ENCODE data around the gene HEBP1. TPM values are rescaled to one million over a fixed set of nuclear protein-coding genes. Genes with fewer than 3 reads are reported as not detected.

The HEBP1 gene
- total RNA-seq, 3 donors from 2014 or later (not counting 1 experiment from before 2014, with no cell fraction given) = 10.8 to 13.5 (median 11.9) TPM

DNA sequence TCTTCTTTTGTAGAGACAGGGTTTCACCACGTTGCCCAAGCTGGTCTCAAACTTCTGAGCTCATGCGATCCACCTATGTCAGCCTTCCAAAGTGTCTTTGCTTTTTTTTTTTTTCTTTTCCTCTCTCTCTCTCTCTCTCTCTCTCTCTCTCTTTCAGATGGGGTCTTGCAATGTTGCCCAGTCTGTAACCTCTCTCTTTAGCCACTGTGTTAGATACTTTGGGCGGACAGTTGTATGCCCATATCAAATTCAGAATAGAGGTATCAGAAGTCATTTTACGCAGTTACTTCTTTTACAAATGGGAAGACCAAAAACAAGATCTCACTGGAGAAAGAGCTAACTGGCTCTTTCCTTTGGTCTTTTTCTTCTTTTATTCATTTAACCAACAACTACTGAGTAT is 6.7 kb downstream of the HEBP1 start:
- Mint-ChIP-seq H3K4me1 (peaks cover 12 to 23% of the 10 kb centered on the region in 2 donors), H3K27me3 (ENCODE audit: low read depth in 2 of 2) (no peaks in the 10 kb centered on the region), H3K27ac (peak overlapping the region in 1 of 2 donors; percentile 59), H3K9me3 (no peaks in the 10 kb centered on the region), H3K36me3 (no peaks in the 10 kb centered on the region), H3K4me3 (peak overlapping the region; percentile 52)
- intact Hi-C loops (cut with micrococcal nuclease) = no loop called here
- no peak for TF ChIP-seq CTCF (IDR thresholded peaks at IDR 0.05)
- Histone ChIP-seq H3K27ac (ENCODE audit: low read length) (no peak overlapping the region), H3K27me3 (ENCODE audit: control insufficient read depth, insufficient read depth, low read length) (no peaks in the 10 kb centered on the region), H3K4me1 (ENCODE audit: control insufficient read depth, insufficient read depth, low read length) (no peaks in the 10 kb centered on the region), H3K4me3 (ENCODE audit: low read length) (no peak overlapping the region), H3K9me3 (ENCODE audit: control insufficient read depth, insufficient read depth, low read length) (no peaks in the 10 kb centered on the region), H3K36me3 (ENCODE audit: control insufficient read depth, insufficient read depth, low read length) (no peaks in the 10 kb centered on the region)
- WGBS (ENCODE audit: insufficient coverage) = 97% methylated on average over 4 of the region's 4 CpGs
- ATAC-seq (no peak), DNase-seq (no peak)

DNA sequence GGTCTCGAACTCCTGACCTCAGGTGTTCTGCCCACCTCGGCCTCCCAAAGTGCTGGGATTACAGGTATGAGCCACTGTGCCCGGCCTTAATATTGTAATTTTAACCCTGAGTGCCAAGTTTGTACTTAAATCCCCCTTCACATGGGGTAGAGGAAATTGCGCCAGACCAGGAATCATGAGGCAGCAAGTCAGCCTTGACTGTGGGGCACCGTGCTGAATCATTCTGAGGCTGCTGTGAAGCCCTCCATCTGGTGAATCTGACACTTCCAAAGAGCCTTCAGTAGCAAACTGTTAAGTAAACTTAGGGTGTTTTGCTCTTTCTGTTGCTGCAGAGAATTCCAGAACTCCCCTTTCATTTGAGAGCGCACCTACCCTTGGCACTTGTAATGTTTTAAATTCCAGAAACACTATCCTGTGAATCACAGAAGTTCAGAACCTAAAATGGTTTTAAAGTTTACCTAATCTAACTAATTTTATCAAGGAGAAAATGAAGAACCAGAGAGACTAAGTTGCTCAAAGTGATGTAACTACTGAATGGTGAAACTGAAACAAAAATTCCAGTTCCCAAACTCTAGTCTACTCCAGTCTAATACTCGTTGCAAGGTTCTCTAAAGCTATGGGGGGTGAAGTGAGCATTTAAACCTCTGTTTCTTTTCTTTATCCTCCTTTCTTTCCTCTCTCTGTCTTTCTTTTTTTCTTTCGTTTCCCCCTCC is 7.5 kb downstream of the HEBP1 start:
- Histone ChIP-seq H3K27ac (ENCODE audit: low read length) (no peak overlapping the region), H3K4me3 (ENCODE audit: low read length) (no peak overlapping the region), H3K36me3 (ENCODE audit: control insufficient read depth, insufficient read depth, low read length) (no peaks in the 10 kb centered on the region), H3K4me1 (ENCODE audit: control insufficient read depth, insufficient read depth, low read length) (no peaks in the 10 kb centered on the region), H3K27me3 (ENCODE audit: control insufficient read depth, insufficient read depth, low read length) (no peaks in the 10 kb centered on the region), H3K9me3 (ENCODE audit: control insufficient read depth, insufficient read depth, low read length) (no peaks in the 10 kb centered on the region)
- no peak for TF ChIP-seq CTCF (IDR thresholded peaks at IDR 0.05)
- DNase-seq = no peak
- no peaks in the 10 kb centered on the region for H3K36me3 Mint-ChIP-seq
- no peaks in the 10 kb centered on the region for H3K9me3 Mint-ChIP-seq
- peak overlapping the region in 1 of 2 donors; percentile 59 for H3K27ac Mint-ChIP-seq
- ATAC-seq = peak in 1 of 3 donors; percentile 50
- intact Hi-C loops (cut with micrococcal nuclease) = no loop called here
- peaks cover 12 to 20% of the 10 kb centered on the region in 2 donors for H3K4me1 Mint-ChIP-seq
- WGBS (ENCODE audit: insufficient coverage) = 34% methylated on average over 7 of the region's 8 CpGs
- no peaks in the 10 kb centered on the region for H3K27me3 Mint-ChIP-seq (ENCODE audit: low read depth in 2 of 2)
- H3K4me3 Mint-ChIP-seq = no peak overlapping the region

DNA sequence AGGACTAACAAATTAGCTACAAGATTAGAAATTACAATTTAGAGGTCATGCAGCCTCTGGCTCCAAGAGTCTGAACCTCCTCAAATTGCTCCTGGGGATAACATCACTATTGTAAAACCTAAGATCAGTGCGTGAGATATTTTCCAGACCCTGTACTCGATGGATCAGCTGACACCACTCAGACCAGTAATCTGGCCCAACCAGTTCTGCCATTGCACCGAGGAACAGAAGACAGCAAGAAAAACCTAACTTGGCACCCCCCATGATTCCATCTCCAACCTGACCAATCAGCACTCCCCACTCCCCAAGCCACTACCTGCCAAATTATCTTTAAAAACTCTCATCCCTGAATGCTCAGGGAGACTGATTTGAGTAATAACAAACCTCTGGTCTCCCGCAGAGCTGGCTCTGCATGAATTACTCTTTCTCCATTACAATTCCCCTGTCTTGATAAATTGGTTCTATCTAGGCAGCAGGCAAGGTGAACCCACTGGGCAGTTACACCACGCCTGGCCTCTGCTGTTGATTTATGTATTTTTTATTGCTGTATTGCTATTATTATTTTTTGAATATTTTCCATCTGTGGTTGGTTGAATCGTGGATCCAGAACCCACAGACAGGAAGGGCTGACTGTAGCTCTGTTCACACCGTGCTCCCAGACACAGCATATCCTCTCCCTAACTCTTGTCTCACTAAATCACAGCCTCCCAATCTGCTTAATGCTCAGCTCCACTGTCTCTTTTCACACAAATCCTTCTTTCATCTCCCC is 9.2 kb downstream of the HEBP1 start:
- Mint-ChIP-seq H3K9me3 (no peaks in the 10 kb centered on the region), H3K27me3 (ENCODE audit: low read depth in 2 of 2) (no peaks in the 10 kb centered on the region), H3K4me1 (peaks cover 12 to 13% of the 10 kb centered on the region in 2 donors), H3K36me3 (no peaks in the 10 kb centered on the region), H3K4me3 (no peak overlapping the region), H3K27ac (no peak overlapping the region)
- no peaks in the 10 kb centered on the region for H3K27me3 ChIP-seq (ENCODE audit: control insufficient read depth, insufficient read depth, low read length)
- DNase-seq = no peak
- no peak overlapping the region for H3K27ac ChIP-seq (ENCODE audit: low read length)
- H3K36me3 ChIP-seq (ENCODE audit: control insufficient read depth, insufficient read depth, low read length) = peaks cover 7% of the 10 kb centered on the region
- no peaks in the 10 kb centered on the region for H3K4me1 ChIP-seq (ENCODE audit: control insufficient read depth, insufficient read depth, low read length)
- no peak overlapping the region for H3K4me3 ChIP-seq (ENCODE audit: low read length)
- no peak for ATAC-seq
- intact Hi-C loops (cut with micrococcal nuclease) = no loop called here
- no peak for TF ChIP-seq CTCF (IDR thresholded peaks at IDR 0.05)
- no peaks in the 10 kb centered on the region for H3K9me3 ChIP-seq (ENCODE audit: control insufficient read depth, insufficient read depth, low read length)
- 75% methylated on average over 7 of the region's 7 CpGs for WGBS (ENCODE audit: insufficient coverage)

All from natural killer cell (primary cell).